DMS53 treated with DMSO at 0.1 percent for 48 hours (cell line): Measurements from ENCODE around the gene HOXA7.

Experiments
- DNase-seq: peaks from one replicate; lab custom pipeline; 2025; ENCODE audit not compliant: unreplicated experiment; lab: John Stamatoyannopoulos, UW

HOXA7 gene

GRCh38 chr7:27159266-27160144 is 3.0 kb upstream of the HOXA7 start:
- DNase-seq = no peak

- no peak for DNase-seq
Observed at GRCh38 chr7:27158436-27159265, 2.2 kb upstream of the HOXA7 start.

GRCh38 chr7:27157702-27158431 is 1.4 kb upstream of the HOXA7 start:
- DNase-seq = no peak

GRCh38 chr7:27156916-27157701 is 634 bp upstream of the HOXA7 start:
- no peak for DNase-seq

GRCh38 chr7:27155816-27156507 is 513 bp downstream of the HOXA7 start:
- DNase-seq = no peak

- DNase-seq = peak; percentile 34
Observed at GRCh38 chr7:27154901-27155815, 1.3 kb downstream of the HOXA7 start.

GRCh38 chr7:27154369-27154768 is 2.1 kb downstream of the HOXA7 start:
- DNase-seq = no peak

GRCh38 chr7:27153526-27153925 is 2.9 kb downstream of the HOXA7 start:
- DNase-seq = no peak

GRCh38 chr7:27152816-27153442 is 3.5 kb downstream of the HOXA7 start:
- no peak for DNase-seq

GRCh38 chr7:27151931-27152815 is 4.3 kb downstream of the HOXA7 start, which contains the start of gene HOXA3:
Gene HOXA3, minus strand, starts transcription at chr7:27152583. Its CDS starts 41,943 bp downstream, at chr7:27110640.
- DNase-seq = peak; percentile 57

- DNase-seq = no peak
Observed at GRCh38 chr7:27151341-27151930, 5.0 kb downstream of the HOXA7 start.

- peak; percentile 90 for DNase-seq
Observed at GRCh38 chr7:27150568-27151340, 5.7 kb downstream of the HOXA7 start.

GRCh38 chr7:27149842-27150567 is 6.5 kb downstream of the HOXA7 start:
- DNase-seq = no peak

- DNase-seq = no peak
Observed at GRCh38 chr7:27148756-27149641, 7.5 kb downstream of the HOXA7 start.
